Breast epithelium (tissue), 4 donors: ENCODE measurements around the gene SLC12A4. TPM values are rescaled to one million over a fixed set of nuclear protein-coding genes. Genes with fewer than 3 reads are reported as not detected.

Experiments used
- DNase-seq, 2 donors: peaks; one replicate each; pipeline ENCODE4 v3.0.0-alpha.2; 2019; ENCODE audit warnings: low spot score in 2 of 2
- H3K27ac ChIP-seq, 2 donors: fragments of 200-600 bp; sonication (generic) in 1 of 2; one replicate each; pipeline ENCODE4 v1.5.1; 2016 to 2019; ENCODE audit warnings: mild to moderate bottlenecking in 1 of 2
- H3K27me3 ChIP-seq, 2 donors: fragments of 200-600 bp; sonication (generic) in 1 of 2; one replicate each; pipeline versions ENCODE4 v1.5.1 to v1.6.0; 2017 to 2019; ENCODE audit warnings: control low read depth in 1 of 2, mild to moderate bottlenecking in 1 of 2
- H3K36me3 ChIP-seq: fragments of 200-600 bp; one replicate; pipeline ENCODE4 v1.5.1; 2019
- H3K4me1 ChIP-seq, 2 donors: fragments of 200-600 bp; sonication (generic); one replicate each; pipeline ENCODE4 v1.5.1; 2016 to 2019; ENCODE audit warnings: control low read depth in 1 of 2
- H3K4me3 ChIP-seq, 3 donors: fragments of 200-600 bp; sonication (generic); 1 replicate in 2 of 3; 2 replicates in 1 of 3; pipeline ENCODE4 v1.5.1; 2016 to 2019; ENCODE audit warnings: mild to moderate bottlenecking in 3 of 3, moderate library complexity in 2 of 3
- H3K9me3 ChIP-seq, 2 donors: fragments of 200-600 bp; sonication (generic) in 1 of 2; one replicate each; pipeline ENCODE4 v1.5.1; 2016 to 2019; ENCODE audit warnings: control low read depth in 1 of 2
- POLR2A ChIP-seq: fragments of 450-650 bp; IDR thresholded peaks from one replicate; pipeline ENCODE4 v1.6.1; 2016; ENCODE audit warnings: antibody characterized with exemption, mild to moderate bottlenecking, moderate library complexity
- POLR2AphosphoS5 ChIP-seq, 3 donors: sonication (generic); formaldehyde crosslinking; IDR thresholded peaks; one replicate each; pipeline ENCODE4 v1.6.1; 2017; ENCODE audit warnings: antibody characterized with exemption in 3 of 3
- intact Hi-C: fragments of 100-400 bp; cut with DNase I; formaldehyde crosslinking; loops from one replicate; pipeline ENCODE4 v1.15.1; 2023; ENCODE audit warnings: low total_unique reads
- total RNA-seq, 3 donors: library from RNA; depleted of rRNA; stranded (reverse); fragments of >200 nt; gene quantifications; one replicate each; pipeline ENCODE4 v1.1.0, GENCODE V29; 2016
- TF ChIP-seq, protein P1 (sequence below), 3 donors: fragments of 450-650 bp; IDR thresholded peaks; one replicate each; pipeline ENCODE4 v1.5.1; 2016 to 2017; ENCODE audit warnings: antibody characterized with exemption in 3 of 3, mild to moderate bottlenecking in 3 of 3, moderate library complexity in 3 of 3

The SLC12A4 gene
- total RNA-seq, 3 donors from 2014 or later: 32.1 to 64.9 (median 53.6) TPM

DNA sequence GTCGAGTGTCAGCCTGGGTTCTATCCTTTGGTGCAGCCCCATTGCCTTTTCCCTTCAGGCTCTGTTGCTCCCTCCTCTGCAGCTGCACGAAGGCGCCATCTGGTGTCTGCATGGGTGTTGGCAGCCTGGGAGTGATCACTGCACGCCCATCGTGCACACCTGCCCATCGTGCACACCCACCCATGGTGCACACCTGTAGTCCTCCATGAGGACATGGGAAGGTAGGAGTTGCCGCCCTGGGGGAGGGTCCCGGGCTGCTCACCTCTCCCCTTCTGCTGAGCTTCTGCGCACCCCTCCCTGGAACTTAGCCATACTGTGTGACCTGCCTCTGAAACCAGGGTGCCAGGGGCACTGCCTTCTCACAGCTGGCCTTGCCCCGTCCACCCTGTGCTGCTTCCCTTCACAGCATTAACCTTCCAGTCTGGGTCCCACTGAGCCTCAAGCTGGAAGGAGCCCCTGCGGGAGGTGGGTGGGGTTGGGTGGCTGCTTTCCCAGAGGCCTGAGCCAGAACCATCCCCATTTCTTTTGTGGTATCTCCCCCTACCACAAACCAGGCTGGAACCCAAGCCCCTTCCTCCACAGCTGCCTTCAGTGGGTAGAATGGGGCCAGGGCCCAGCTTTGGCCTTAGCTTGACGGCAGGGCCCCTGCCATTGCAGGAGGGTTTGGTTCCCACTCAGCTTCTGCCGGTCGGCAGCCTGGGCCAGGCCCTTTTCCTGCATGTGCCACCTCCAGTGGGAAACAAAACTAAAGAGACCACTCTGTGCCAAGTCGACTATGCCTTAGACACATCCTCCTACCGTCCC is 39.7 kb downstream of the SLC12A4 start:
- Histone ChIP-seq H3K36me3 (no peaks in the 10 kb centered on the region), H3K4me1 (peaks cover 0 to 3% of the 10 kb centered on the region in 2 donors), H3K9me3 (no peaks in the 10 kb centered on the region), H3K27me3 (no peaks in the 10 kb centered on the region), H3K4me3 (no peak overlapping the region), H3K27ac (no peak overlapping the region)
- peak in 1 of 2 donors; percentile 69 for DNase-seq
- TF ChIP-seq POLR2A (no peak), POLR2AphosphoS5 (IDR thresholded peaks at IDR 0.05) (no peak)
- TF ChIP-seq, protein P1, sequence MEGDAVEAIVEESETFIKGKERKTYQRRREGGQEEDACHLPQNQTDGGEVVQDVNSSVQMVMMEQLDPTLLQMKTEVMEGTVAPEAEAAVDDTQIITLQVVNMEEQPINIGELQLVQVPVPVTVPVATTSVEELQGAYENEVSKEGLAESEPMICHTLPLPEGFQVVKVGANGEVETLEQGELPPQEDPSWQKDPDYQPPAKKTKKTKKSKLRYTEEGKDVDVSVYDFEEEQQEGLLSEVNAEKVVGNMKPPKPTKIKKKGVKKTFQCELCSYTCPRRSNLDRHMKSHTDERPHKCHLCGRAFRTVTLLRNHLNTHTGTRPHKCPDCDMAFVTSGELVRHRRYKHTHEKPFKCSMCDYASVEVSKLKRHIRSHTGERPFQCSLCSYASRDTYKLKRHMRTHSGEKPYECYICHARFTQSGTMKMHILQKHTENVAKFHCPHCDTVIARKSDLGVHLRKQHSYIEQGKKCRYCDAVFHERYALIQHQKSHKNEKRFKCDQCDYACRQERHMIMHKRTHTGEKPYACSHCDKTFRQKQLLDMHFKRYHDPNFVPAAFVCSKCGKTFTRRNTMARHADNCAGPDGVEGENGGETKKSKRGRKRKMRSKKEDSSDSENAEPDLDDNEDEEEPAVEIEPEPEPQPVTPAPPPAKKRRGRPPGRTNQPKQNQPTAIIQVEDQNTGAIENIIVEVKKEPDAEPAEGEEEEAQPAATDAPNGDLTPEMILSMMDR (IDR thresholded peaks at IDR 0.05): peak; percentile 27 to 85 (median 82)
- intact Hi-C loops: loop anchor here (10.0 kb wide), 1 partner anchor 394 kb away; no protein-coding TSS in a partner anchor

DNA sequence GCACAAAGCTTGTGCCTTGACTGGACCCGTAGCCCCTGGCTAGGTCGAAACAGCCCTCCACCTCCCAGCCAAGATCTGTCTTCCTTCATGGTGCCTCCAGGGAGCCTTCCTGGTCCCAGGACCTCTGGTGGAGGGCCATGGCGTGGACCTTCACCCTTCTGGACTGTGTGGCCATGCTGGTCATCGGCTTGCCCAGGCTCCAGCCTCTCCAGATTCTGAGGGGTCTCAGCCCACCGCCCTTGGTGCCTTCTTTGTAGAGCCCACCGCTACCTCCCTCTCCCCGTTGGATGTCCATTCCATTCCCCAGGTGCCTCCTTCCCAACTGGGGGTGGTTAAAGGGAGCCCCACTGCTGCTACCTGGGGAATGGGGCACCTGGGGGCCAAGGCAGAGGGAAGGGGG is 40.3 kb downstream of the SLC12A4 start:
- H3K4me1 ChIP-seq: peaks cover 0 to 8% of the 10 kb centered on the region in 2 donors
- intact Hi-C loops: loop anchor here (10.0 kb wide), 1 partner anchor 393 kb away; no protein-coding TSS in a partner anchor
- no peaks in the 10 kb centered on the region for H3K27me3 ChIP-seq
- H3K27ac ChIP-seq: no peak overlapping the region
- TF ChIP-seq POLR2AphosphoS5 (IDR thresholded peaks at IDR 0.05): no peak
- no peak for DNase-seq
- H3K36me3 ChIP-seq: no peaks in the 10 kb centered on the region
- H3K4me3 ChIP-seq: no peak overlapping the region
- H3K9me3 ChIP-seq: no peaks in the 10 kb centered on the region

DNA sequence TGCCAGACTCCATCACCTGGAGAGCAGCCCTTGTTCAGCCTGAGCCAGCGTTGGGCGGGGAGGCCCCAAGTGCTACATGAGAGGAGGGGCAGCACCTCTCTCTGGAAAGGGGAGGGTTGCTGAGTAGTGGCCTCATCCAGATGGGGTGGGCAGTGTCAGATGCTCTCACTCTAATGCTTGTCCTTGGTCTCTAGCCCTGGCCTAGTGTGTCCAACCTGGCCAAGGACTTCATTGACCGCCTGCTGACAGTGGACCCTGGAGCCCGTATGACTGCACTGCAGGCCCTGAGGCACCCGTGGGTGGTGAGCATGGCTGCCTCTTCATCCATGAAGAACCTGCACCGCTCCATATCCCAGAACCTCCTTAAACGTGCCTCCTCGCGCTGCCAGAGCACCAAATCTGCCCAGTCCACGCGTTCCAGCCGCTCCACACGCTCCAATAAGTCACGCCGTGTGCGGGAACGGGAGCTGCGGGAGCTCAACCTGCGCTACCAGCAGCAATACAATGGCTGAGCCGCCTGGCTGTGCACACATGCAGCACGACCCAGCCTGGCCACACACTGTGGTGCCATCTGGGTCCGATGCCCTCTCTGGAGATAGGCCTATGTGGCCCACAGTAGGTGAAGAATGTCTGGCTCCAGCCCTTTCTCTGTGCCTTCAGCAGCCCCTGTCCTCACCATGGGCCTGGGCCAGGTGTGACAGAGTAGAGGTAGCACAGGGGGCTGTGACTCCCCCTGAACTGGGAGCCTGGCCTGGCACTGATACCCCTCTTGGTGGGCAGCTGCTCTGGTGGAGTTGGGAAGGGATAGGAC is 41.1 kb downstream of the SLC12A4 start:
- Histone ChIP-seq H3K4me3 (no peak overlapping the region), H3K4me1 (peaks cover 0 to 8% of the 10 kb centered on the region in 2 donors), H3K9me3 (no peaks in the 10 kb centered on the region), H3K27ac (peak overlapping the region; percentile 83 to 85), H3K36me3 (no peaks in the 10 kb centered on the region), H3K27me3 (no peaks in the 10 kb centered on the region)
- no peak for DNase-seq
- intact Hi-C loops: loop anchor here (1.0 to 10.0 kb wide), 3 partner anchors 109 to 393 kb away; no protein-coding TSS in a partner anchor
- TF ChIP-seq POLR2AphosphoS5 (IDR thresholded peaks at IDR 0.05): no peak
- TF ChIP-seq, protein P1 (IDR thresholded peaks at IDR 0.05): no peak
- TF ChIP-seq POLR2A: no peak

DNA sequence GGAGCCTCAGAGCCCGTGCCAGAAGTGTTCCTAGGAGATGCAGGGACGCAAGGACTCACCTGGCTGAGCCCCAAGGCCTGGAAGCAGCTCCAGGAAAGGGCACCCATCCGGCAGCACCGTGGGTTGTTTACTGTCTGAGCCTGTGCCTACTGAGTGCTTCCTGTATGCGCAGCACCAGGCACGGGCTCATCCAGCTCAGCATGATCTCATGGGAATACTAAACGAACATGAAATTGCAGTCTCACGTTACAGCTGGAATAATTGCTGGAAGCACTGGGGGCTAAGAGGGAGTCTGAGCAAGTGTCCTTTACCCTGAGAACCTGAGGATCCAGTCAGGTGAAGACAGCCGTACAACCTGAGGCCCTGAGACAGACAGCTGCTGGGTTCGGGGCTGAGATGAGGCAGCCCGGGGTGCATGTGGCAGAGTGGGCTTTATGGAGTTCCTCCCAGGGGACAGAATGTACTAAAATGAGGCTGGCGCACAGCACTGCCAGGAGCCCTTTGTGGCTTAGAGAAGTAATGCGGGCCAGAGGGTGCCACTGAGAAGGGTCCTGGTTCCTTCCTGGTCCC is 42.2 kb downstream of the SLC12A4 start:
- H3K27ac ChIP-seq: peak overlapping the region; percentile 83 to 85
- intact Hi-C loops: loop anchor here (2.0 to 10.0 kb wide), 2 partner anchors 375 to 391 kb away; no protein-coding TSS in a partner anchor
- H3K27me3 ChIP-seq: no peaks in the 10 kb centered on the region
- H3K4me3 ChIP-seq: no peak overlapping the region
- TF ChIP-seq POLR2AphosphoS5 (IDR thresholded peaks at IDR 0.05) (peak in 2 of 3 donors; percentile 40 to 52), POLR2A (no peak)
- TF ChIP-seq, protein P1 (IDR thresholded peaks at IDR 0.05): peak in 1 of 3 donors; percentile 19
- H3K36me3 ChIP-seq: no peaks in the 10 kb centered on the region
- DNase-seq: peak; percentile 70 to 71
- peaks cover 0 to 8% of the 10 kb centered on the region in 2 donors for H3K4me1 ChIP-seq
- no peaks in the 10 kb centered on the region for H3K9me3 ChIP-seq

DNA sequence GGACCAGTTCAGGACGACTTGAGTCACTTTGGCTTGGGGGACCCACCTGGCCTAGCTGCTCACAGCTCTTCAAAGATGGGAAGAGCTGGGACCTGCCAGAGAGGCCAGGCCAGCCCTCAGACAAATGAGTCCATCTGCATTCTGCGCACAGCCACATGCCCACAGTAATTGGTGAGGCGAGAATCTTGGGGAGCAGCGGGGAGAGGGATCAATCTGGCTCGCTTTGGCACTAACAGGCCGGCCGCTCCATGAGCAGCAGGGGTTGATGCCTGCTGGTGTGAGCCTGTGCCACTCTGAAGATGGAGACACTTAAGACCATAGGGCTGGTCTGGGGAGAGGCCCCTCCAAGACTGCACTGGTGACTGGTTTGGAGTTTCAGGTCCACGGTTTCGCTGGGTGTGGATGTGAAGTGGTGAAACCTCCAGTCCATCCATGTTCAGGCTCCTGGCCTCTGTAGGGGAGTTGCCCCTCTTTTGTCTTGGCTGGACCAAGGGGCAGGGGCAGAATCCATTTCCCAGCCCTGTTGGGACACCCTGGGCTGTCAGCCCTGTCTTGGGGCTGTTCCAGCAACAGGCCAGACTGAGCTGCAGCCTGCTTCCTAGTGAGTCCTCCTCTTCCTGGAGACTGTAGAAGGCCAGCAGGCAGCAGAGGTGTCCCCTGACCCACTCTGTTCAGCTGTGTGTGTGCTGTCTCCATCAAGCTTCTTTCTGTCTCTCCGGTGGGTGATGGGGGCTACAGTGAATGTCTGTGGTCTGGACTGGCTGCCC is 44.1 kb downstream of the SLC12A4 start:
- no peaks in the 10 kb centered on the region for H3K27me3 ChIP-seq
- TF ChIP-seq POLR2AphosphoS5 (IDR thresholded peaks at IDR 0.05) (no peak), POLR2A (no peak)
- TF ChIP-seq, protein P1 (IDR thresholded peaks at IDR 0.05): no peak
- intact Hi-C loops: loop anchor here (10.0 kb wide), 1 partner anchor 390 kb away; no protein-coding TSS in a partner anchor
- peak overlapping the region; percentile 43 to 85 for H3K27ac ChIP-seq
- no peak for DNase-seq
- peaks cover 0 to 8% of the 10 kb centered on the region in 2 donors for H3K4me1 ChIP-seq
- H3K4me3 ChIP-seq: no peak overlapping the region
- no peaks in the 10 kb centered on the region for H3K9me3 ChIP-seq
- H3K36me3 ChIP-seq: no peaks in the 10 kb centered on the region
